Naive B cell (primary cell): ENCODE results near the gene PTK7. TPM values are rescaled to one million over a fixed set of nuclear protein-coding genes. Genes with fewer than 3 reads are reported as not detected.

Experiments used
- ATAC-seq, 2 donors: fragments of 150-1000 bp; cut with Tn5 transposase; 2 replicates each; pipeline ENCODE4 v1.10.0; 2021; ENCODE audit warnings: low read depth in 2 of 2, mild to moderate bottlenecking in 2 of 2, moderate library complexity in 2 of 2
- DNase-seq: peaks from one replicate; pipeline ENCODE4 v3.0.0; 2022
- H3K27ac Mint-ChIP-seq, 6 donors: one replicate each; pipeline ENCODE4 v1.8.0; 2020 to 2022; ENCODE audit warnings: mild to moderate bottlenecking in 6 of 6, mixed read lengths in 6 of 6, moderate library complexity in 5 of 6, inconsistent platforms in 2 of 6
- H3K27me3 Mint-ChIP-seq, 3 donors: one replicate each; pipeline ENCODE4 v1.8.0; 2021 to 2022; ENCODE audit warnings: mixed read lengths in 3 of 3, mild to moderate bottlenecking in 1 of 3
- H3K36me3 Mint-ChIP-seq, 2 donors: one replicate each; pipeline ENCODE4 v1.8.0; 2020 to 2022; ENCODE audit warnings: mixed read lengths in 2 of 2, inconsistent platforms in 1 of 2, mild to moderate bottlenecking in 1 of 2
- H3K4me1 Mint-ChIP-seq, 3 donors: one replicate each; pipeline ENCODE4 v1.8.0; 2020 to 2022; ENCODE audit warnings: mixed read lengths in 3 of 3, inconsistent platforms in 1 of 3, mild to moderate bottlenecking in 1 of 3, moderate library complexity in 1 of 3
- H3K4me3 Mint-ChIP-seq, 8 donors: one replicate each; pipeline ENCODE4 v1.8.0; 2020 to 2022; ENCODE audit warnings: mild to moderate bottlenecking in 8 of 8, mixed read lengths in 8 of 8, moderate library complexity in 8 of 8, inconsistent platforms in 2 of 8
- H3K9me3 Mint-ChIP-seq, 7 donors: one replicate each; pipeline ENCODE4 v1.8.0; 2020 to 2022; ENCODE audit warnings: mixed read lengths in 7 of 7, mild to moderate bottlenecking in 5 of 7, inconsistent platforms in 2 of 7, moderate library complexity in 1 of 7
- polyA plus RNA-seq, 6 donors: library from polyadenylated mRNA; unstranded; fragments of 300-500 nt; fragmentation: Illumina TruSeq; gene quantifications; one replicate each; pipeline ENCODE4 v1.2.3, GENCODE V29; 2021; ENCODE audit warnings: low read depth in 6 of 6

Gene PTK7
- polyA plus RNA-seq, 6 donors from 2014 or later = not detected

GRCh38 chr6:43170417-43170930 is 94.4 kb downstream of the PTK7 start:
- no peaks in the 10 kb centered on the region for H3K27me3 Mint-ChIP-seq
- ATAC-seq (no peak), DNase-seq (no peak)
- peak overlapping the region; percentile 88 to 99 (median 98) for H3K27ac Mint-ChIP-seq
- no peaks in the 10 kb centered on the region for H3K9me3 Mint-ChIP-seq
- H3K4me1 Mint-ChIP-seq = peaks cover 35 to 47% (median 42%) of the 10 kb centered on the region in 3 donors
- no peaks in the 10 kb centered on the region for H3K36me3 Mint-ChIP-seq
- peak overlapping the region; percentile 83 to 99 (median 95) for H3K4me3 Mint-ChIP-seq

- Mint-ChIP-seq H3K4me1 (peaks cover 38 to 50% (median 42%) of the 10 kb centered on the region in 3 donors), H3K9me3 (no peaks in the 10 kb centered on the region), H3K27me3 (no peaks in the 10 kb centered on the region), H3K4me3 (peak within 1 kb of the TSS; percentile 83 to 99 (median 96)), H3K36me3 (no peaks in the 10 kb centered on the region), H3K27ac (peak within 1 kb of the TSS; percentile 88 to 99 (median 98))
- ATAC-seq = peak; percentile 73 to 75
- peak; percentile 99 for DNase-seq
Observed at GRCh38 chr6:43170931-43171706, 95.0 kb downstream of the PTK7 start, which contains the start of gene SRF. Gene SRF (plus strand): TSS chr6:43171269. CDS start chr6:43171657, 388 bp downstream.

- Mint-ChIP-seq H3K36me3 (no peaks in the 10 kb centered on the region), H3K9me3 (no peaks in the 10 kb centered on the region), H3K27me3 (no peaks in the 10 kb centered on the region), H3K4me1 (peaks cover 38 to 51% (median 42%) of the 10 kb centered on the region in 3 donors), H3K4me3 (peak overlapping the region; percentile 80 to 97 (median 94)), H3K27ac (peak overlapping the region; percentile 54 to 95 (median 92))
- DNase-seq = peak; percentile 52
- peak; percentile 8 to 9 for ATAC-seq
Observed at GRCh38 chr6:43171707-43172103, 95.6 kb downstream of the PTK7 start.

GRCh38 chr6:43172104-43173007 is 96.2 kb downstream of the PTK7 start:
- H3K27me3 Mint-ChIP-seq = no peaks in the 10 kb centered on the region
- H3K36me3 Mint-ChIP-seq = no peaks in the 10 kb centered on the region
- H3K27ac Mint-ChIP-seq = peak overlapping the region; percentile 75 to 95 (median 92)
- H3K4me1 Mint-ChIP-seq = peaks cover 38 to 51% (median 42%) of the 10 kb centered on the region in 3 donors
- no peaks in the 10 kb centered on the region for H3K9me3 Mint-ChIP-seq
- H3K4me3 Mint-ChIP-seq = peak overlapping the region; percentile 80 to 97 (median 94)
- ATAC-seq (no peak), DNase-seq (no peak)

GRCh38 chr6:43173591-43174262 is 97.6 kb downstream of the PTK7 start:
- ATAC-seq = no peak
- H3K9me3 Mint-ChIP-seq = no peaks in the 10 kb centered on the region
- DNase-seq = no peak
- peak overlapping the region; percentile 88 to 97 (median 94) for H3K27ac Mint-ChIP-seq
- H3K36me3 Mint-ChIP-seq = no peaks in the 10 kb centered on the region
- peak overlapping the region in 7 of 8 donors; percentile 56 to 97 (median 89) for H3K4me3 Mint-ChIP-seq
- peaks cover 38 to 51% (median 42%) of the 10 kb centered on the region in 3 donors for H3K4me1 Mint-ChIP-seq
- H3K27me3 Mint-ChIP-seq = no peaks in the 10 kb centered on the region

GRCh38 chr6:43174263-43175112 is 98.4 kb downstream of the PTK7 start:
- Mint-ChIP-seq H3K4me1 (peaks cover 38 to 48% (median 42%) of the 10 kb centered on the region in 3 donors), H3K4me3 (peak overlapping the region; percentile 56 to 97 (median 88)), H3K9me3 (no peaks in the 10 kb centered on the region), H3K36me3 (no peaks in the 10 kb centered on the region), H3K27me3 (no peaks in the 10 kb centered on the region), H3K27ac (peak overlapping the region; percentile 87 to 97 (median 94))
- ATAC-seq (peak; percentile 61 to 63), DNase-seq (peak; percentile 93)

- no peaks in the 10 kb centered on the region for H3K27me3 Mint-ChIP-seq
- no peaks in the 10 kb centered on the region for H3K9me3 Mint-ChIP-seq
- no peaks in the 10 kb centered on the region for H3K36me3 Mint-ChIP-seq
- ATAC-seq (no peak), DNase-seq (no peak)
- peaks cover 33 to 39% (median 39%) of the 10 kb centered on the region in 3 donors for H3K4me1 Mint-ChIP-seq
- peak overlapping the region in 5 of 6 donors; percentile 28 to 96 (median 68) for H3K27ac Mint-ChIP-seq
- H3K4me3 Mint-ChIP-seq = no peak overlapping the region
Observed at GRCh38 chr6:43175676-43176422, 99.7 kb downstream of the PTK7 start.

GRCh38 chr6:43176423-43176786 is 100.3 kb downstream of the PTK7 start:
- no peak for DNase-seq
- Mint-ChIP-seq H3K4me3 (peak overlapping the region in 1 of 8 donors; percentile 12), H3K36me3 (no peaks in the 10 kb centered on the region), H3K27ac (peak overlapping the region in 4 of 6 donors; percentile 49 to 92 (median 66)), H3K4me1 (peaks cover 36 to 43% (median 42%) of the 10 kb centered on the region in 3 donors), H3K9me3 (peaks cover 0 to 2% (median 0%) of the 10 kb centered on the region in 7 donors), H3K27me3 (no peaks in the 10 kb centered on the region)
- no peak for ATAC-seq

- ATAC-seq = no peak
- Mint-ChIP-seq H3K27ac (peak overlapping the region in 2 of 6 donors; percentile 34 to 39), H3K27me3 (no peaks in the 10 kb centered on the region), H3K4me1 (peaks cover 32 to 48% (median 40%) of the 10 kb centered on the region in 3 donors), H3K36me3 (no peaks in the 10 kb centered on the region), H3K9me3 (peaks cover 0 to 2% (median 0%) of the 10 kb centered on the region in 7 donors), H3K4me3 (peak overlapping the region in 1 of 8 donors; percentile 45)
- DNase-seq = no peak
Observed at GRCh38 chr6:43178150-43178549, 102.0 kb downstream of the PTK7 start.

GRCh38 chr6:43178951-43179830 is 103.1 kb downstream of the PTK7 start:
- peaks cover 34 to 49% (median 40%) of the 10 kb centered on the region in 3 donors for H3K4me1 Mint-ChIP-seq
- H3K9me3 Mint-ChIP-seq = peaks cover 0 to 2% (median 0%) of the 10 kb centered on the region in 7 donors
- H3K36me3 Mint-ChIP-seq = peaks cover 3% of the 10 kb centered on the region in 2 donors
- no peak for ATAC-seq
- DNase-seq = no peak
- H3K27ac Mint-ChIP-seq = peak overlapping the region in 1 of 6 donors; percentile 57
- H3K27me3 Mint-ChIP-seq = no peaks in the 10 kb centered on the region
- H3K4me3 Mint-ChIP-seq = peak overlapping the region in 1 of 8 donors; percentile 15

- Mint-ChIP-seq H3K36me3 (peaks cover 5 to 11% of the 10 kb centered on the region in 2 donors), H3K27ac (peak overlapping the region in 3 of 6 donors; percentile 20 to 72 (median 49)), H3K9me3 (peaks cover 0 to 2% (median 0%) of the 10 kb centered on the region in 7 donors), H3K4me1 (peaks cover 37 to 45% (median 39%) of the 10 kb centered on the region in 3 donors), H3K4me3 (no peak overlapping the region), H3K27me3 (no peaks in the 10 kb centered on the region)
- DNase-seq (no peak), ATAC-seq (no peak)
Observed at GRCh38 chr6:43180058-43180457, 103.9 kb downstream of the PTK7 start.
